HEK293 (cell line): ENCODE data around the gene DNAJC4.

Source experiments
- EGR2 ChIP-seq: fragments of 450-650 bp; formaldehyde crosslinking; IDR thresholded peaks from 2 replicates; pipeline ENCODE4 v1.5.1; 2016; ENCODE audit warnings: low read depth, missing biosample characterization, missing genetic modification characterization
- GLIS1 ChIP-seq: fragments of 450-650 bp; formaldehyde crosslinking; IDR thresholded peaks from 2 replicates; pipeline ENCODE4 v1.5.1; 2016; ENCODE audit warnings: missing biosample characterization, missing genetic modification characterization
- GLIS2 ChIP-seq: fragments of 450-650 bp; formaldehyde crosslinking; IDR thresholded peaks from 2 replicates; pipeline ENCODE4 v1.5.1; 2016; ENCODE audit warnings: missing biosample characterization, missing genetic modification characterization
- IKZF3 ChIP-seq: fragments of 450-650 bp; IDR thresholded peaks from 2 replicates; pipeline ENCODE4 v1.5.0; 2018; ENCODE audit warnings: missing biosample characterization, mild to moderate bottlenecking, missing genetic modification characterization, moderate library complexity
- SP2 ChIP-seq: fragments of 450-650 bp; formaldehyde crosslinking; IDR thresholded peaks from 2 replicates; pipeline ENCODE4 v1.5.1; 2016; ENCODE audit warnings: missing biosample characterization, missing genetic modification characterization
- SP7 ChIP-seq: fragments of 450-650 bp; formaldehyde crosslinking; IDR thresholded peaks from 2 replicates; pipeline ENCODE4 v1.5.1; 2016; ENCODE audit warnings: missing biosample characterization, missing genetic modification characterization
- TSHZ1 ChIP-seq: fragments of 450-650 bp; formaldehyde crosslinking; IDR thresholded peaks from 2 replicates; pipeline ENCODE4 v1.5.1; 2016; ENCODE audit warnings: missing biosample characterization, missing genetic modification characterization, borderline replicate concordance
- ZBTB10 ChIP-seq: fragments of 450-650 bp; formaldehyde crosslinking; IDR thresholded peaks from 2 replicates; pipeline ENCODE4 v1.5.1; 2016; ENCODE audit warnings: missing biosample characterization, missing genetic modification characterization
- ZBTB17 ChIP-seq: fragments of 450-650 bp; formaldehyde crosslinking; IDR thresholded peaks from 2 replicates; pipeline ENCODE4 v1.5.1; 2016; ENCODE audit warnings: missing biosample characterization, missing genetic modification characterization
- ZBTB20 ChIP-seq: fragments of 450-650 bp; formaldehyde crosslinking; IDR thresholded peaks from 2 replicates; pipeline ENCODE4 v1.5.1; 2016; ENCODE audit warnings: missing biosample characterization, missing genetic modification characterization
- ZFHX2 ChIP-seq: fragments of 450-650 bp; formaldehyde crosslinking; conservative IDR thresholded peaks from 2 replicates; pipeline ENCODE4 v1.5.1; 2016; ENCODE audit warnings: missing biosample characterization, missing genetic modification characterization
- ZFP3 ChIP-seq: fragments of 450-650 bp; formaldehyde crosslinking; IDR thresholded peaks from 2 replicates; pipeline ENCODE4 v1.5.1; 2016; ENCODE audit warnings: low read depth, missing biosample characterization, missing genetic modification characterization
- ZIC2 ChIP-seq: fragments of 450-650 bp; formaldehyde crosslinking; IDR thresholded peaks from 2 replicates; pipeline ENCODE4 v1.5.1; 2016; ENCODE audit warnings: missing biosample characterization, missing genetic modification characterization
- ZNF132 ChIP-seq: fragments of 450-650 bp; formaldehyde crosslinking; IDR thresholded peaks from 2 replicates; pipeline ENCODE4 v1.5.1; 2017; ENCODE audit warnings: missing biosample characterization, missing genetic modification characterization, borderline replicate concordance
- ZNF248 ChIP-seq: fragments of 450-650 bp; formaldehyde crosslinking; IDR thresholded peaks from 2 replicates; pipeline ENCODE4 v1.5.1; 2017; ENCODE audit warnings: missing biosample characterization, missing genetic modification characterization
- ZNF302 ChIP-seq: fragments of 450-650 bp; formaldehyde crosslinking; IDR thresholded peaks from 2 replicates; pipeline ENCODE4 v1.5.1; 2016; ENCODE audit warnings: missing biosample characterization, missing genetic modification characterization, low read depth
- ZNF335 ChIP-seq: fragments of 450-650 bp; formaldehyde crosslinking; conservative IDR thresholded peaks from 2 replicates; pipeline ENCODE4 v1.5.1; 2016; ENCODE audit warnings: missing biosample characterization, missing genetic modification characterization
- ZNF416 ChIP-seq: fragments of 450-650 bp; formaldehyde crosslinking; IDR thresholded peaks from 2 replicates; pipeline ENCODE4 v1.5.1; 2016; ENCODE audit warnings: missing biosample characterization, missing genetic modification characterization
- ZNF423 ChIP-seq: fragments of 450-650 bp; formaldehyde crosslinking; IDR thresholded peaks from 2 replicates; pipeline ENCODE4 v1.5.1; 2016; ENCODE audit warnings: missing biosample characterization, missing genetic modification characterization
- ZNF510 ChIP-seq: fragments of 450-650 bp; formaldehyde crosslinking; IDR thresholded peaks from 2 replicates; pipeline ENCODE4 v1.5.1; 2018; ENCODE audit warnings: mild to moderate bottlenecking, missing genetic modification characterization, missing biosample characterization; ENCODE audit not compliant: insufficient replicate concordance
- ZNF561 ChIP-seq: fragments of 450-650 bp; IDR thresholded peaks from 2 replicates; pipeline ENCODE4 v1.5.1; 2018; ENCODE audit warnings: missing biosample characterization, missing genetic modification characterization, borderline replicate concordance
- ZNF585B ChIP-seq: fragments of 450-650 bp; formaldehyde crosslinking; IDR thresholded peaks from 2 replicates; pipeline ENCODE4 v1.5.1; 2016; ENCODE audit warnings: missing biosample characterization, missing genetic modification characterization
- ZNF600 ChIP-seq: fragments of 450-650 bp; formaldehyde crosslinking; IDR thresholded peaks from 2 replicates; pipeline ENCODE4 v1.5.1; 2016; ENCODE audit warnings: missing biosample characterization, missing genetic modification characterization
- ZNF670 ChIP-seq: fragments of 450-650 bp; formaldehyde crosslinking; IDR thresholded peaks from 2 replicates; pipeline ENCODE4 v1.5.1; 2016; ENCODE audit warnings: missing biosample characterization, missing genetic modification characterization, low read depth
- ZNF792 ChIP-seq: fragments of 450-650 bp; formaldehyde crosslinking; IDR thresholded peaks from 2 replicates; pipeline ENCODE4 v1.5.1; 2016; ENCODE audit warnings: missing biosample characterization, missing genetic modification characterization
- ZSCAN30 ChIP-seq: fragments of 450-650 bp; IDR thresholded peaks from 2 replicates; pipeline ENCODE4 v1.5.1; 2018; ENCODE audit warnings: missing biosample characterization, mild to moderate bottlenecking, missing genetic modification characterization, moderate library complexity
- ZXDB ChIP-seq: fragments of 450-650 bp; formaldehyde crosslinking; IDR thresholded peaks from 2 replicates; pipeline ENCODE4 v1.5.1; 2016; ENCODE audit warnings: missing biosample characterization, missing genetic modification characterization
- TF ChIP-seq, protein P1 (sequence below): fragments of 450-650 bp; formaldehyde crosslinking; optimal IDR thresholded peaks from 2 replicates; pipeline ENCODE3; 2016; ENCODE audit warnings: missing biosample characterization, mild to moderate bottlenecking, missing genetic modification characterization
- TF ChIP-seq, protein P2 (sequence below): fragments of 450-650 bp; formaldehyde crosslinking; IDR thresholded peaks from 2 replicates; pipeline ENCODE4 v1.5.1; 2016; ENCODE audit warnings: missing biosample characterization, missing genetic modification characterization

Gene DNAJC4

DNA sequence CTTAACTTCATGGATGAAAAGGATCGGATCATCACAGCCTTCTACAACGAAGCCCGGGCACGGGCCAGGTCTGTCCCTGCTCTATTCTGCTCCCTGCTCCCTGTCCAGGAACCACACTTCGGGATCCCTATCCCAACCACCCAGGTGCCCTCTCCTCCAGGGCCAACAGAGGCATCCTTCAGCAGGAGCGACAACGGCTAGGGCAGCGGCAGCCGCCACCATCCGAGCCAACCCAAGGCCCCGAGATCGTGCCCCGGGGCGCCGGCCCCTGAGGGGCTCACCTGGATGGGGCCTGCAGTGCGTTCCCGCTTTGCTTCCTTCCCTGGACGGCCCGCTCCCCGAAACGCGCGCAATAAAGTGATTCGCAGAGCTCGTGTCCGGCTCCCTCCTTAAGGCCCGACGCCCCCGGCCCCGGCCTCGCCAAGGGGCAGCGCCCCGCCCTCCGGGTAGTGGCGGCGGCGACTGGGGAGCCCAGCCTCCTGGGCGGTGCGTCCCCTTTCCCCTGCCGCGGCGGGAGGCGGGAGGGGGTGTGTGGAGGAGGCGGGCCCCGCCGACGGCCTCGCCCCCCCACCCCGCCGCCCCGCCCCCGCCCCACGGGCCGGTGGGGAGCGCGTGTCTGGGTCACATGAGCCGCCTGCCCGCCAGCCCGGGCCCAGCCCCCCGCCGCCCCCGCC, 3.7 kb downstream of the DNAJC4 start, which contains the start of gene VEGFB (continued):
- TF ChIP-seq ZNF510 (tag by site-specific recombination) (no peak), ZNF302 (tag by site-specific recombination) (no peak), ZBTB10 (tag by site-specific recombination) (peak; percentile 72), ZNF670 (no peak), TSHZ1 (tag by site-specific recombination) (no peak), ZNF423 (0 out of 2 replicates have a peak, but pooled peaks have one; percentile 13), GLIS2 (peak; percentile 74), ZNF416 (no peak), EGR2 (peak; percentile 19; the same call in 1 of the 2 replicates), ZBTB17 (tag by site-specific recombination) (peak; percentile 66), ZXDB (tag by site-specific recombination) (peak; percentile 60; the same call in 1 of the 2 replicates), ZNF561 (tag by site-specific recombination) (0 out of 2 replicates have a peak, but pooled peaks have one; percentile 50), ZFP3 (tag by site-specific recombination) (no peak), ZNF600 (tag by site-specific recombination) (0 out of 2 replicates have a peak, but pooled peaks have one; percentile 17), ZNF792 (tag by site-specific recombination) (no peak), SP7 (tag by site-specific recombination) (peak; percentile 39; the same call in 1 of the 2 replicates), ZFHX2 (tag by site-specific recombination) (peak; percentile 53), ZNF585B (tag by site-specific recombination) (no peak), IKZF3 (tag by site-specific recombination) (0 out of 2 replicates have a peak, but pooled peaks have one; percentile 17), ZNF132 (no peak), ZIC2 (tag by site-specific recombination) (peak; percentile 74), ZBTB20 (tag by site-specific recombination) (peak; percentile 43; the same call in 1 of the 2 replicates), ZSCAN30 (tag by site-specific recombination) (no peak), ZNF248 (tag by site-specific recombination) (no peak), ZNF335 (peak; percentile 89), SP2 (peak; percentile 46), GLIS1 (tag by site-specific recombination) (peak; percentile 44; the same call in 1 of the 2 replicates)
- TF ChIP-seq, protein P1, sequence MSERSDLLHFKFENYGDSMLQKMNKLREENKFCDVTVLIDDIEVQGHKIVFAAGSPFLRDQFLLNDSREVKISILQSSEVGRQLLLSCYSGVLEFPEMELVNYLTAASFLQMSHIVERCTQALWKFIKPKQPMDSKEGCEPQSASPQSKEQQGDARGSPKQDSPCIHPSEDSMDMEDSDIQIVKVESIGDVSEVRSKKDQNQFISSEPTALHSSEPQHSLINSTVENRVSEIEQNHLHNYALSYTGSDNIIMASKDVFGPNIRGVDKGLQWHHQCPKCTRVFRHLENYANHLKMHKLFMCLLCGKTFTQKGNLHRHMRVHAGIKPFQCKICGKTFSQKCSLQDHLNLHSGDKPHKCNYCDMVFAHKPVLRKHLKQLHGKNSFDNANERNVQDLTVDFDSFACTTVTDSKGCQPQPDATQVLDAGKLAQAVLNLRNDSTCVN (tag by site-specific recombination), result peak; percentile 34
- TF ChIP-seq, protein P2, sequence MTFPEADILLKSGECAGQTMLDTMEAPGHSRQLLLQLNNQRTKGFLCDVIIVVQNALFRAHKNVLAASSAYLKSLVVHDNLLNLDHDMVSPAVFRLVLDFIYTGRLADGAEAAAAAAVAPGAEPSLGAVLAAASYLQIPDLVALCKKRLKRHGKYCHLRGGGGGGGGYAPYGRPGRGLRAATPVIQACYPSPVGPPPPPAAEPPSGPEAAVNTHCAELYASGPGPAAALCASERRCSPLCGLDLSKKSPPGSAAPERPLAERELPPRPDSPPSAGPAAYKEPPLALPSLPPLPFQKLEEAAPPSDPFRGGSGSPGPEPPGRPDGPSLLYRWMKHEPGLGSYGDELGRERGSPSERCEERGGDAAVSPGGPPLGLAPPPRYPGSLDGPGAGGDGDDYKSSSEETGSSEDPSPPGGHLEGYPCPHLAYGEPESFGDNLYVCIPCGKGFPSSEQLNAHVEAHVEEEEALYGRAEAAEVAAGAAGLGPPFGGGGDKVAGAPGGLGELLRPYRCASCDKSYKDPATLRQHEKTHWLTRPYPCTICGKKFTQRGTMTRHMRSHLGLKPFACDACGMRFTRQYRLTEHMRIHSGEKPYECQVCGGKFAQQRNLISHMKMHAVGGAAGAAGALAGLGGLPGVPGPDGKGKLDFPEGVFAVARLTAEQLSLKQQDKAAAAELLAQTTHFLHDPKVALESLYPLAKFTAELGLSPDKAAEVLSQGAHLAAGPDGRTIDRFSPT, result 0 out of 2 replicates have a peak, but pooled peaks have one; percentile 41
